Activated gamma-delta T cell treated with anti-CD3 and anti-CD28 coated beads, Interleukin-2, amount 50 U/mL, for 16 hours (primary cell): ENCODE data around the gene TTC7B.
"Not testable (repeated sequence)": the region's sequence is repeated elsewhere in the genome, so short reads cannot be mapped to it uniquely, and the experiment has no call there.

ENCODE experiments used
- DNase-seq: peaks from one replicate; pipeline ENCODE4 v3.0.0-alpha.2; 2020; ENCODE audit warnings: low read depth

The TTC7B gene, protein sequence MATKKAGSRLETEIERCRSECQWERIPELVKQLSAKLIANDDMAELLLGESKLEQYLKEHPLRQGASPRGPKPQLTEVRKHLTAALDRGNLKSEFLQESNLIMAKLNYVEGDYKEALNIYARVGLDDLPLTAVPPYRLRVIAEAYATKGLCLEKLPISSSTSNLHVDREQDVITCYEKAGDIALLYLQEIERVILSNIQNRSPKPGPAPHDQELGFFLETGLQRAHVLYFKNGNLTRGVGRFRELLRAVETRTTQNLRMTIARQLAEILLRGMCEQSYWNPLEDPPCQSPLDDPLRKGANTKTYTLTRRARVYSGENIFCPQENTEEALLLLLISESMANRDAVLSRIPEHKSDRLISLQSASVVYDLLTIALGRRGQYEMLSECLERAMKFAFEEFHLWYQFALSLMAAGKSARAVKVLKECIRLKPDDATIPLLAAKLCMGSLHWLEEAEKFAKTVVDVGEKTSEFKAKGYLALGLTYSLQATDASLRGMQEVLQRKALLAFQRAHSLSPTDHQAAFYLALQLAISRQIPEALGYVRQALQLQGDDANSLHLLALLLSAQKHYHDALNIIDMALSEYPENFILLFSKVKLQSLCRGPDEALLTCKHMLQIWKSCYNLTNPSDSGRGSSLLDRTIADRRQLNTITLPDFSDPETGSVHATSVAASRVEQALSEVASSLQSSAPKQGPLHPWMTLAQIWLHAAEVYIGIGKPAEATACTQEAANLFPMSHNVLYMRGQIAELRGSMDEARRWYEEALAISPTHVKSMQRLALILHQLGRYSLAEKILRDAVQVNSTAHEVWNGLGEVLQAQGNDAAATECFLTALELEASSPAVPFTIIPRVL

DNA sequence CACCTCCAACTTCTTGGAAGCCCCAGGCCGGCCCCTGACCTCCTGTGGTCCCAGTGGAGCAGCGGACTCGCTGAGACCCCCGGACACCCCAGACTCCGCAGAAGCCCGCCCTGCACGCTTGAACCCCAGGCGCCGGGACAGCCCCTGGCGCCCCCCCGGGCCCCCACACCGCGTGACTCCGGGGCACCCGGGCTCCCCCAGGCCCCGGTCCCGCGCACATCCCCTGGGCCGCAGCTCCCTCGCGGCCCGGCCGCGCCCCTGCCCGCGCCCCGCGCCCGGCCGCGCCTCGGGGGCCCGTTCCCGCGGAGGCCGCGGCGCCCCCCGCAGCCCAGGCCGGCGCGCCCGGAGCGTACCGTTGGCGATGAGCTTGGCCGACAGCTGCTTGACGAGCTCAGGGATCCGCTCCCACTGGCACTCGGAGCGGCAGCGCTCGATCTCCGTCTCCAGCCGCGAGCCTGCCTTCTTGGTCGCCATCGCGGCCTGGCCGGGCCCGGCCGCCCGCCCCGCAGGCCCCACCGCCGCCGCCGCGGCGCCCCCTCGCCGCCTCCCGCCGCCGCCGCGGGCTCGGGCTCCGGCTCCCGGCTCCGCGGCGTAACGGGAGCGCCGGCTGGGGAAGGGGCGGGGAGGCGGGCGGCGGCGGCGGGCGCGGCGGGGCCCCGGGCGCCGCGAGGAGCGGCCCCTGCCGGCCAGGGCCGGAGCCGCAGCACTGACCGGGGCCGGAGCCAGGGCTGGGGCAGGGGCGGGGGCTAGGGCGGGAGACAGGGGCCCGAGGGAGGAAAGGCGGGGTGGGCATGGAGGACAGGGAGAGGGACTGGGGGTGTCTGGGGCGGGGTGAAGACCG lies at the start of gene TTC7B:
Gene TTC7B (minus strand): TSS at position 609 of the 841 bp plus-strand sequence. CDS start 135 bp downstream, at position 474.
- DNase-seq, result no peak

DNA sequence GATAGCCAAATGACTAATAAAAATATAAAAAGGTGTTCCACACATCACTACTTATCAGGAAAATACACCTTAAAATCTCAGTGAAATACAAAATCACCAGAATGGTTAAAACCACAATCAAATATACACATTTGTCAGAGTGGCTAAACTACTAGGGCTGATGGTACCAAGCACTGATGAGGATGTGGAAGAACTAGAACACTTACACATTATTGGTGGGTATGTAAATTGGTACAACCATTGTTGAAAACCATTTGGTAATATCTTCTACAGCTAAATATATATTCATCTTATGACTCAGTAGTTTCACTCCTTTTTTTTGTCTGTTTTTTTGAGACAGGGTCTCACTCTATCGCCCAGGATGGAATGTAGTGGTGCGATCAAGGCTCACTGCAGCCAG lies 48.5 kb upstream of the TTC7B start:
- no peak for DNase-seq

DNA sequence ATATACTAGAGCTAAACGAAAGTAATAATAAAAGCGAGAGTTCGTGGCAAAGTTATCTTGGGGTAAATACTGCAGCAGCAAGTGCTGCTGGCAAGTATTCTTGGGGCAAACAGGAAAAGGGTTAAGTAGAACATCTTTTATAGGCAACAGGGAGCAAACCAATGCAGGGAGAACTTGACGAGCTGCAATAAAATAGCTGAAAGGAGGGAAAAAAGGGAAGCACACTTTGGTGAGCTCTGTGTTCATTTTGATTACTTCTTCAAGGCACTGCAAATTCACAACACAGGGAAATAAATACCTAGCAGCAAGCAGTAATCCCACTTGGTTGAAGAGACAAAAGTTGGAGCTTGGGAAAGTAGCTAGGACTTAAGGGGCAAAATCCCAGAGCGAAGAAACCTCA lies 42.3 kb upstream of the TTC7B start:
- no peak for DNase-seq

DNA sequence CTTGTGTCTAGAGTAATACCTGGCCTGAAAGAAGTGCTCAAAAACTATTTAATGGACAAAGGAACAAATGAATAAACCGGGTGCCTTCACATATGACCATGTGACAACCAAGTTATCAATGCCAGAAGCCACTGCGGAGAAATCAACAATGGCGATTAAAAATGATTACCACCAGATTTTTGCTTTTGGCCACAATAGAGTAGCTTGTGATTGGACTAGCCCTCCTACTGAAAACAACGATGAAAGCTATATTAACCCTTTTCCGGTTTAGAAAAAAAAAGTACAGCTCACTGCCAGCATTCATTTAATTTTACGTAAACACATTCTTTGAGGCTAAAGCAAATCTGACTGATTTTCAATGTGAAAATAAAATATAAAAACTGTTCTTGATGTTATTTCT lies 41.6 kb upstream of the TTC7B start:
- no peak for DNase-seq

DNA sequence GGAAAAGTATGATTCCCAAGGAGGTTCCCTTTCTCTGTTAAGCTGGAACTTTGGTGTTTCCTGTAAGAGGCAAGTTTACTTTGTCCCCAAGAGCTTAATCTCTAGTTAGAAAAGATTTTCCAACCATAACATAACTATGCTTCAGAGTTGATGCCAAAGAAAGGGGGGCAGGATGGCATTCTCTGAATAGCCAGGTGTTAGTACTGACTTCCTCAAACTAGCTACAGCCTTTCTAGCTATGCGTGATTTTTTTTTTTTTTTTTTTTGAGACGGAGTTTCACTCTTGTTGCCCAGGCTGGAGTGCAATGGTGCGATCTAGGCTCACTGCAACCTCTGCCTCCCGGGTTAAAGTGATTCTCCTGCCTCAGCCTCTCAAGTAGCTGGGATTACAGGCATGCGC lies 39.9 kb upstream of the TTC7B start:
- DNase-seq, result not testable (repeated sequence)

DNA sequence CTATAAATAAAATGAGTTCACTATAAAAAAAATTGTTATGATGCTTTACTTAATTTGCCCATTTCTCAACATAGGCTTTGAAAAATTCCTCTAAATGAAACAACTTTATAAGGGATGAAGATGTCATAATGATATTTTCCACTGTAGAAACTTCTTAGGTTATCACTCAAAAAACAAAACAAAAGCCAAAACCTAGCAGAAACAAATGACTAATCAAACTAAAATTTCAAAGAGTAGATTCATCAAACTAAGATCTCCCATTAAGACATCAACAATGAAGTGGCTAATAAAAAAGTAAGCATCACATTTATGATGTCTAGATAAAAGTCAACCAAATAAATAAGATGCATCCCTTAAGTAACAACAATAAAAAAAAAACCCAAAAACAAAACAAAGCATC lies 36.9 kb upstream of the TTC7B start:
- DNase-seq, result no peak

DNA sequence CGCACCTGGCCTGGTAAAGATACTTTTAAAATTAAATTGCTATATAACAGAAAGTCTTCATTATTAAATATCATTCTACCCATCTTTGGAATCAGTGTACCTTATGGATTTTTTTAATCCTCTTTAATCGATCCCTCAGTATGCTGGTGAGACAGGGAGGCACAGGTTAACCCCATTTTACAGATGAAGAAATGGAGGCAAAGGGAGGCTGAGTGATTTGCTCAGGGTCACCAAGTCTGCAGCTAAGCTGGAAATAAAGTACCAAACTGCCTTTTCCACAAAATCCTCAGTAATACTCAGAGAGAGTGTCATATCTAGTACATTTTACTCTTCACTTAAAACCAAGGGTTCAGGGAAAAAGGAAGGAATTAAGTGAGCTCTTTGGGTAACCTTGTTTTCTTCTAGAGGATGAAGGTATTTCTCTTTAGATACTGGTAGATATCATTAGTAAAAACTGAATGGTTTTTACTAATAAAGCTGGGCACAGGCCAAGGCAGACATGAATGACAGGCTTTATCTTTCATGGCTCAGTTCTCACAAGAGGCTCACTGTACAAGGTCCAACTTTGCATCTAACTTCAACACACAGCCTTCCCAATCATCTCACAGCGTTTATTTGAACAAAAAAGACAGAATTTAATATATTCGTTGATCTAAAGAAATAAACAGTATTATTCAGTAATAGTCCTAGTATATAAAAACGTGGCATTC lies 35.3 kb upstream of the TTC7B start:
- no peak for DNase-seq

DNA sequence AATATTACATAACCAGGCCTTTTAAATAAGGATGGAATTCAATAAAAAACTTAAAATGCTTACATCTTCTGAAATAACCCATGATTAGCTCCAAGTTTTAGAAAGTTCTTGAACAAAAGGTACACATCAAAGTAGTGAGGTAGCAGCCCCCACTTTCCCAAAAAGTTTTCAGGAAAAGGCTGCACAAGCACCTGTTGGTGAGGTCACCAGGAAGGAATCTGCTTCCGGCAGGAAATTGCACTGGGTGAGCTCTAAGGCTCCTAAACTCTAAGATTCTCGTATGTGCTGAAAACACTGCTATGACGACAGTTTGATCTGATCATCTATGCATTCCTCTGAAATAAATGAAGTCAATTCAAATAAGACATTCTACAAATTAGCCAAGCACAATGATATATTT lies 34.3 kb upstream of the TTC7B start:
- DNase-seq, result no peak

DNA sequence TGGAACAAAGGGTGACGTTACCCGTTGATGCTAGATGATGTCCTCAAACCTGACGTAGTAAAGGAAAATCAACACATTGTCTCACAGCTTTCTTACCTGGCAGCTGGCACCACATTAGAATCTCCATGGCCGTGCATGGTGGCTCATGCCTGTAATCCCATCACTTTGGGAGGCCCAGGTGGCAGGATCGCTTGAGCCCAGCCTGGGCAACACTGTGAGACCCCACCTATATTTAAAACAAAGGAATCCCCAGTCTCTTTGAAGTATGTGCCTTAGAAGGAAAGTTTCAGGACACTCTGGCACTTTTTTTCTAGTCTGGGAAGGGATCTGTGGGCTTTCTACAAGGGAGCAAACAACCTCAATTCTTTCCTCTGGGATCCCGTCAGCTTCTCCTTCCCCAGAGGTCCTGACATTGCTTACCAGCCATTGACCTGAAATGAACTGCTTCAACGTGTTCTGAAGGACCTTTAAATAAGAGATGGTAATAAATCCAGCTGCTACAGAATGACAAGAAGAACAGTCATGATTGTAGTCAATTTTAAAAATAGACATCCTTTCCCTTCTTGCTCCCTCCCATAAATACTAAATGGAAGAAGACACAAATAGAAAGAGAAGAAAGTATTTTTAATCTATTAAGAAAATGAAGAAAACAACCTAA lies 33.7 kb upstream of the TTC7B start:
- DNase-seq, result no peak

DNA sequence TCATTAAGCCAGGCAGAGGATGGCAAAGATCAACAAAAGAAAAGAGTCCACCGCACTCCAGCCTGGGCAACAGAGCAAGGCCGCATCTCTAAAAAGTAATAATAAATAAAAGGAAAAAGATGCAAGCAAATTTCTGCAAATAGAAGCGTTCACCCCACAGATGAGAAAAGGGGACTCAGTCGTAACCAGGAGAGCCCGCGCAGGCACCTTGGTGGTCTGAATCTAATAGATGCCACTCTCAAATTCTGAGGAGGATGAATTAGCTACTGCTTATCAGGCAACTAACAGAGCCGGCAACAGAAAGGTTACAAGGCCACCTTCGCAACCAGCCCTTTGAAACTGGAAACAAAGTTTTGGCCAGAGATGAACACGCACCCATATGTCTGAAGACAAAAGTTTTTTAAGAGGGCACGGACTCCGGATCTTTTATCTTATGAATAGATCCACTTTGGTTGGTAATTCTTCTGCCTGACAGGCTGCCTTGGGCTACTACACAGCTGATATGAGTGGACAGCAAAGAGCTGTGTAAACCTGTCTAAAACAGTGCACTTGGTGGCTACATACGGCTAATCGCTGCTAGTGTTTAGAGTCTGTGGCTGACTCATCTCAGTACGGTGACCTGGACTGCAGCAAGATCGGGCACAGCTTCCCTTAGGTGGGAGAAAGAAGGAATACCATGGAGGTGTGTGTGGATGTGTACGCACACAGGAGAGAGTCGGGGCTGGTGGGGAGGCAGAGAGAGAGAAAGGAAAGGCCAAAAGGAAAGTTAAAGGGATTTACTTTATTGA lies 32.9 kb upstream of the TTC7B start:
- DNase-seq, result no peak

DNA sequence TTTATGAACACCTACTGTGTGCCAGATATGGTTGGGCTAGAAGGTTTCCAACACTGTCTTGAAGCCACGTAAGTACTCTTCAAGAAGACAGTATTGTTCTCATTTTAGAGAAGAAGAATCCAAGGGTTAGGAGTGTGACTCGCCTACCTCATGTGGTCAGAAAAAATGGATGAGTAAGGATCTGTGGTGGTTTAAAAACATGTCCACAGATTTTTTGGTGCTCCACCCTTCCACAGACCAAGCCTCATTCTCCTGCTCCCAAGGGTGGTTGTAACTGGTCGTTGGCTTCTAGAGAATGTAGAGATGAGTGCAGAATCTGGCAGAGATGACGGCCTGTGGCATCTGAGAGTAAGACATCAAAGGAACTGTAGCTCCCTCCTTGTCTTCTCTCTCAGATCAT lies 30.3 kb upstream of the TTC7B start:
- no peak for DNase-seq

DNA sequence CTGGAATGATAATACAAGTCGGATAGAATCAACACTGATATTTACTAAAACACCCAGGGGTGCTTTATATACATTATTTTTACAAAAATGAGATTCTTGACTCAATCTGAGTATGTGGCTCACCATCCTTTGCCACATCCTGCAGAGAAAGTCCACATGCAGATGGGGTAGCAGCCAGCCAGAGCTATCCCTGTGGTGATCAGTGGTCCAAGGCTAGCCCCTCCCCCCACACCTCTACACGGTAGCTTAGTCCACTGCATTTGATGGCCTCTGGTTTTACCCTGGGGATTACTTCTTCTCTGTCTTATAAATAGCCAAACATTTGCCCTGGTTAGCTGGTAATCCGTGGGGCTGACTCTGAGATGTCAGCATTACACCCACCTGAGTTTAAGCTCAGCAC lies 28.1 kb upstream of the TTC7B start:
- no peak for DNase-seq

DNA sequence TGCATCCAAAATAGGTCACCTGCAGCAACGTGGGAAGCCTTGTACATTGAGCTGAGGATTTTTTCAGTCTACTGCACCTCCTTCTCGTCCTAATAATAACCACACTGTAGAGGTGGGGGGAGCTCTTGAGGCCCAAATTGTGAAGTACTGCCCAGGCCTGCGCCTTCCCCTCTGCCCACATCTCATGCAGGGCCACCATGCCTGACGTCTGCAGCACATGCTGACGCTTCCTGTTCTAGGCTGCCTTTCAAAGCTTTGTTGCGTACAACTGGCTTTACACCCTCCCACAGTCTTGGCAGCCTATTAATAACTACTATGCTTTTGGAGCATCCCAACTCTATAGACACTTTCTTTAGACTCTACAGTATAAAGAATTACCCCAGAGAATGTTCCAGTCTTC lies 26.5 kb upstream of the TTC7B start:
- no peak for DNase-seq

DNA sequence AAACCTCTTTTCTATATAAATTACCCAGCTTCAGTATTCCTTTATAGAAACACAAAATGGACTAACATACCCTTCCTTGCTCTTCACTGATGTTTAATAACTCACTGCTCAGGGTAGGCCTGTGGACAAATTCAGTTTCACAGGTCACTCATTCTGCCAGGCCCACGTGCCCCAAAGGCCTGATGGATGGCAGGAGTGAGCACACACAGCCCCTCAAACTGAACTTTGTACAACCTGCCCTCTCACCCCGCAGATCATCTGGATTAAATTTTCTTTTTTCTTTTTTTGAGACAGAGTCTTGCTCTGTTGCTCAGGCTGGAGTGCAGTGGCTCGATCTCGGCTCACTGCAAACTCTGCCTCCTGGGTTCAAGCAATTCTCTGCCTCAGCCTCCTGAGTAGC lies 24.4 kb upstream of the TTC7B start:
- DNase-seq, result not testable (repeated sequence)

DNA sequence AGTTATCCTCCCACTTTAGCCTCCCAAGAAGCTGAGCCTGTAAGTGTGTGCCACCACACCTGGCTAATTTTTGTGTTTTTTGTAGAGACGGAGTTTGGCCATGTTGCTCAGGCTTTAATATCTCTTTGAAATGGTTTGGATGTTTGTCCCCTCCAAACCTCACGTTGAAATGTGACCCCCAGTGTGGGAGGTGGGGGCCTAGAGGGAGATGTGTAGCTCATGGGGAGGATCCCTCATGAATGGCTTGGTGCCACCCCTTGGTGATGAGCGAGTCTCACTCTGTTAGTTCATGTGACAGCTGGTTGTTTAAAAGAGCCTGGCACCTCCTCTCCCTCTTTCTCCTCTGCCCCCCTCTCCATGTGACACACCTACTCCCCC lies 23.6 kb upstream of the TTC7B start:
- no peak for DNase-seq

DNA sequence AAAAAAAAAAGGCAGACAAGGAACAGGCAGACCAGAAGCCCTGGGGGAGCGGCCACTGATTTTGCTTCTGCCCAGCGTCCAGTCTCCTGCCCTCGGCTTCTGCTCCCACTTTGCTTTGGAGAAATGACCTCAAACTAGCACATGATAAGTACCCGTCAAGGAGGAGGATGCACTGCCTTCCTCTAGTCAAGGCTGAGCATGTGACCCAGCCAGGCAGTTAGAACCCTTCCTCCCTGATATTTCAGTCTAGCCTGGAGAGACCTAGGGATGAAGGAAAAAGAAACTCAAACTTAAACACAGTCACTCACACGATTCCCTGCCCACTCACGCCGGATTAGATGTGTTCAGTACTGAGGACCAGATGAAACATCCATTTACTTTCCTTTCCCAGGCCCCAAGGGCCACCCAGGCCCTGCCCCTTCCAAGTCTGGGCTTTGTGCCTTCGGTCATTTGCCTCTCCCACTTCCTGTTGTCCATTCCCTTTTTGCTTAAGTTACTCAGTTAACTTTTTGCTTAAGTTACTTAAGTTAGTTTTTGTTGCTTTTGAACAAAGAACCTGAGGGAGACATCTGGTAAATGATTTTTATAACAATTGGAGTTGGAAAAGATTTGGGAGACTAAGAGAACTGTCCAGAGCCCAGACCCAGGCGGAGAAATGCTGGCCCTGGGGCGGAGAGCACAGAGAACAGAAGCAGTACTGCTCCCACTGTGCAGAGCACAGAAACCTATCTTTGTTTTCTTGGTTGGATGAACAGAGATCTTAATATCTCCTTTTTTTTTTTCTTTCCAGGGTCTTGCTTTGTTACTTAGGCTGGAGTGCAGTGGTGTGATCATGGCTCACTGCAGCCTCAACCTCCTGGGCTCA lies 23.0 kb upstream of the TTC7B start:
- no peak for DNase-seq

DNA sequence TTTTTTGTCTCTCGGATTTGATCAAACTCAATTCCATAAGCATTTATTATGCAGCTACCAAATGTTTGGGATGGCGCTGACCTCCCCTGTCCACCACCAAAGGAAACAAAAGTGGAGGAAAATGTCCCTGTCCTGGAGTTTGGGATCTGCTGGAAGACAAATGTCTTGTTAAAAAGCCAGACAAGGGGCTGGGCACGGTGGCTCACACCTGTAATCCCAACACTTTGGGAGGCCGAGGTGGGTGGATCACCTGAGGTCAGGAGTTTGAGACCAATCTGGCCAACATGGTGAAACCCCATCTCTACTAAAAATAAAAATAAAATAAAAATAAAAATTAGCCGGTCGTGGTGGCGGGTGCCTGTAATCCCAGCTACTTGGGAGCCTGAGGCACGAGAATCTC lies 22.3 kb upstream of the TTC7B start:
- not testable (repeated sequence) for DNase-seq

DNA sequence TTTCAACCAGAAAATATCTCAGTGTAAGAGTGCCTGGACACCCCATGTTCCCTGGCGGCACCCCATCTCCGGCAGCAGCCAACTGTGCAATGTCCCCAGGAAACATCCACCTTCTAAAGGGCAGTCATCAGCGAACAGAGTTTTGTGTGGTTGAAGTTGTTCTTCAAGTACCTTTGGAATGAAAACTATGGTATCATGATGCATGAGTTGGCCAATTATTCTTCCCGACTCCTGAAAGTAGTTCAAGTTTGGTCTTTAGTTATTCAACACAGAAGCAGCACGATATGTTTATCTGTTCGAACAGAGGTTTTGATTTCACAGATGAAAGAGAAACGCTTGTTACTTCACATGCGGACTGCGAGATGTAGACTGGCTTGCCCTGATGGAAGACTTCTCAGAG lies 21.1 kb upstream of the TTC7B start:
- DNase-seq, result no peak

DNA sequence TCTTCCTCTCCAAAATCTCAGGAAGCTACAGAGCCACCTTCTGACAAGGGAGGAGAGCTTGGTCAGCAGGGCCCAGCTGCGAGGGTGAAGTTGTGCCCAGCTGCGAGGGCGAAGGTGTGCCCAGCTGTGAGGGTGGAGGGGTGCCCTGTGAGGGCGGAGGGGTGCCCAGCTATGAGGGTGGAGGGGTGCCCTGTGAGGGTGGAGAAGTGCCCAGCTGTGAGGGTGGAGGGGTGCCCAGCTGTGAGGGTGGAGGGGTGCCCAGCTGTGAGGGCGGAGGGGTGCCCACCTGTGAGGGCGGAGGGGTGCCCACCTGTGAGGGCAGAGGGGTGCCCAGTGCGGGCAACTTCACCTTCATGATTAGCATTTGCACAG lies 20.4 kb upstream of the TTC7B start:
- no peak for DNase-seq

DNA sequence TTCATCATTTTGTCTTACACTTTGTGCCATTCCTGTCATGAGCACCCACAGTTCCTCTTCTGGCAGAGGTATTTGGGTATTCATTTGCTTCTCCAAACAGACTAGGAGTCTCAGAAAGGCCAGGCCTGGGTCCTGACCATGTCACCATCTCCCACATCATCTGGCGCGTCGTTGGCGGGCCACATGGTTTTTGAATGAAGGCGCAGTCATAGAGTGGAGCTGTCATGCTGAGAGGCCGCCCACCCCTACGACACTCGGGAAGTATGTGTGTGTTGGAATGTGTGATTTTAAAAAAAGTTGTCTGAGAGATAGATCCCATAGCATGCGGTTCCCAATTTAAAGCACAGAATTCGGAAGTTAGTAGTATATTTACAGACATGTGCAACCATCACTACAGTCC lies 15.6 kb upstream of the TTC7B start:
- no peak for DNase-seq
